HAP-1 (cell line): Measurements from ENCODE around the gene TPBGL.

Source experiments
- DNase-seq, 2 experiments: peaks; one replicate each; pipeline ENCODE4 v3.0.0-alpha.2; 2016 to 2020; ENCODE audit warnings: low spot score in 2 of 2
- H3K27me3 ChIP-seq: fragments of 250-450 bp; sonication (Bioruptor Pico); 2 replicates; pipeline ENCODE4 v1.5.1; 2020; ENCODE audit warnings: low read depth, mild to moderate bottlenecking, moderate library complexity
- H3K36me3 ChIP-seq: fragments of 250-450 bp; sonication (Bioruptor Pico); replicated peaks from 2 replicates; pipeline ENCODE4 v1.5.1; 2020; ENCODE audit warnings: mild to moderate bottlenecking
- H3K4me1 ChIP-seq: fragments of 250-450 bp; sonication (Bioruptor Pico); 2 replicates; pipeline ENCODE4 v1.5.1; 2020; ENCODE audit warnings: mild to moderate bottlenecking
- H3K4me3 ChIP-seq: fragments of 250-450 bp; sonication (Bioruptor Pico); 2 replicates; pipeline ENCODE4 v1.5.1; 2020; ENCODE audit warnings: mild to moderate bottlenecking, moderate library complexity
- H3K9me3 ChIP-seq: fragments of 250-450 bp; sonication (Bioruptor Pico); 2 replicates; pipeline ENCODE4 v1.5.1; 2020; ENCODE audit warnings: mild to moderate bottlenecking, moderate library complexity
- in situ Hi-C: fragments of 300-500 bp; cut with MboI; formaldehyde crosslinking; loops from 3 replicates; pipeline ENCODE4 v1.14.3; 2020; ENCODE audit warnings: low sequenced_read_pairs, inconsistent platforms, mixed read lengths

The TPBGL gene

GRCh38 chr11:75289919-75290318 lies 49.3 kb downstream of the TPBGL start:
- Histone ChIP-seq H3K4me3 (no peak overlapping the region), H3K27me3 (no peaks in the 10 kb centered on the region), H3K4me1 (no peaks in the 10 kb centered on the region), H3K36me3 (no peaks in the 10 kb centered on the region), H3K9me3 (no peaks in the 10 kb centered on the region)
- in situ Hi-C loops: no loop called here
- no peak for DNase-seq

GRCh38 chr11:75291741-75292140 lies 51.2 kb downstream of the TPBGL start:
- Histone ChIP-seq H3K4me1 (no peaks in the 10 kb centered on the region), H3K27me3 (no peaks in the 10 kb centered on the region), H3K36me3 (no peaks in the 10 kb centered on the region), H3K4me3 (no peak overlapping the region), H3K9me3 (no peaks in the 10 kb centered on the region)
- DNase-seq: no peak
- in situ Hi-C loops: no loop called here

GRCh38 chr11:75292943-75293342 lies 52.4 kb downstream of the TPBGL start:
- no peak for DNase-seq
- Histone ChIP-seq H3K36me3 (no peaks in the 10 kb centered on the region), H3K4me3 (no peak overlapping the region), H3K9me3 (no peaks in the 10 kb centered on the region), H3K27me3 (no peaks in the 10 kb centered on the region), H3K4me1 (no peaks in the 10 kb centered on the region)
- in situ Hi-C loops: no loop called here
